WTC11 (cell line): ENCODE data around the gene SGF29.
"Not testable (repeated sequence)": the region's sequence is repeated elsewhere in the genome, so short reads cannot be mapped to it uniquely, and the experiment has no call there.

Experiments used
- ATF1 ChIP-seq: sonication (generic); formaldehyde crosslinking; IDR thresholded peaks from 2 replicates; pipeline ENCODE4 v1.8.1; 2023; ENCODE audit warnings: mild to moderate bottlenecking, moderate library complexity, missing genetic modification reagents
- ATF3 ChIP-seq: sonication (generic); formaldehyde crosslinking; conservative IDR thresholded peaks from 2 replicates; pipeline ENCODE4 v1.8.1; 2022; ENCODE audit warnings: mild to moderate bottlenecking, missing genetic modification reagents
- E2F1 ChIP-seq: sonication (generic); formaldehyde crosslinking; IDR thresholded peaks from 2 replicates; pipeline ENCODE4 v1.8.0; 2022; ENCODE audit warnings: mild to moderate bottlenecking, missing genetic modification reagents
- RELA ChIP-seq: sonication (generic); formaldehyde crosslinking; IDR thresholded peaks from 2 replicates; pipeline ENCODE4 v1.8.1; 2022; ENCODE audit warnings: missing genetic modification reagents, mild to moderate bottlenecking, borderline replicate concordance
- ZNF138 ChIP-seq: sonication (generic); formaldehyde crosslinking; conservative IDR thresholded peaks from 2 replicates; pipeline ENCODE4 v1.8.1; 2022; ENCODE audit warnings: mild to moderate bottlenecking, moderate library complexity, missing genetic modification reagents
- TF ChIP-seq, protein P1 (sequence below): fragments of 200-600 bp; IDR thresholded peaks from 2 replicates; pipeline ENCODE4 v1.8.0; 2022; ENCODE audit warnings: antibody characterized with exemption

DNA sequence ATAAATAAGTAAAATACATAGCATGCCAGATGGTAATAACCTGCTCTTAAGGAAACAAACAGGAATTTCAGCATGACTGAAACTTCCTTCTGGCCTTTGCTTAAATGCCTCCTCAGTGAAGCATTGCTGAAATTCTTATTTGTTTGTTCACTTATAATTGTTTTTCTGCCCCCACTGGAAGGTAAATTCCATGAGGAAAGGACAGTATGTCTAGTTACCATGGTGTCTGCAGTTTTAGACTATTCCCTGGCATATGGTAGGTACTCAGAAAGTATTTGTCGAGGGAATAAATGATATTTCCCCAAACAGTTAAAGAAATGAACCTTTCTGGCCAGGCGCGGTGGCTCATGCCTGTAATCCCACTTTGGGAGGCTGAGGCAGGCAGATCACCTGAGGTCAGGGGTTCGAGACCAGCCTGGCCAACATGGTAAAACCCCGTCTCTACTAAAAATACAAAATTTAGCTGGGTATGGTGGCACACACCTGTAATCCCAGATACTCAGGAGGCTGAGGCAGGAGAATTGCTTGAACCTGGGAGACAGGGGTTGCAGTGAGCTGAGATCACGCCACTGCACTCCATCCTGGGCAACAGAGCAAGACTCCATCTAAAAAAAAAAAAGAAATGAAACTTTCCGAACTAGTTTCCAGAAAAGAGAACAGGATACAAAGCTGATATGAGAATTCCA is 26.5 kb upstream of the SGF29 start:
- TF ChIP-seq RELA (CRISPR knock-in tag); ATF3 (CRISPR knock-in tag); ZNF138 (CRISPR knock-in tag); E2F1 (CRISPR knock-in tag); ATF1: not testable (repeated sequence)
- TF ChIP-seq, protein P1, sequence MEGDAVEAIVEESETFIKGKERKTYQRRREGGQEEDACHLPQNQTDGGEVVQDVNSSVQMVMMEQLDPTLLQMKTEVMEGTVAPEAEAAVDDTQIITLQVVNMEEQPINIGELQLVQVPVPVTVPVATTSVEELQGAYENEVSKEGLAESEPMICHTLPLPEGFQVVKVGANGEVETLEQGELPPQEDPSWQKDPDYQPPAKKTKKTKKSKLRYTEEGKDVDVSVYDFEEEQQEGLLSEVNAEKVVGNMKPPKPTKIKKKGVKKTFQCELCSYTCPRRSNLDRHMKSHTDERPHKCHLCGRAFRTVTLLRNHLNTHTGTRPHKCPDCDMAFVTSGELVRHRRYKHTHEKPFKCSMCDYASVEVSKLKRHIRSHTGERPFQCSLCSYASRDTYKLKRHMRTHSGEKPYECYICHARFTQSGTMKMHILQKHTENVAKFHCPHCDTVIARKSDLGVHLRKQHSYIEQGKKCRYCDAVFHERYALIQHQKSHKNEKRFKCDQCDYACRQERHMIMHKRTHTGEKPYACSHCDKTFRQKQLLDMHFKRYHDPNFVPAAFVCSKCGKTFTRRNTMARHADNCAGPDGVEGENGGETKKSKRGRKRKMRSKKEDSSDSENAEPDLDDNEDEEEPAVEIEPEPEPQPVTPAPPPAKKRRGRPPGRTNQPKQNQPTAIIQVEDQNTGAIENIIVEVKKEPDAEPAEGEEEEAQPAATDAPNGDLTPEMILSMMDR: not testable (repeated sequence)
